GM21423 (cell line): ENCODE data around the gene SIAH1.
"Not testable (repeated sequence)": the region's sequence is repeated elsewhere in the genome, so short reads cannot be mapped to it uniquely, and the experiment has no call there.

Experiments used
- ATAC-seq: cut with Tn5 transposase; IDR thresholded peaks from one replicate; pipeline ENCODE4 v1.9.1; 2021; ENCODE audit warnings: mild to moderate bottlenecking, moderate library complexity; ENCODE audit not compliant: unreplicated experiment

The SIAH1 gene

DNA sequence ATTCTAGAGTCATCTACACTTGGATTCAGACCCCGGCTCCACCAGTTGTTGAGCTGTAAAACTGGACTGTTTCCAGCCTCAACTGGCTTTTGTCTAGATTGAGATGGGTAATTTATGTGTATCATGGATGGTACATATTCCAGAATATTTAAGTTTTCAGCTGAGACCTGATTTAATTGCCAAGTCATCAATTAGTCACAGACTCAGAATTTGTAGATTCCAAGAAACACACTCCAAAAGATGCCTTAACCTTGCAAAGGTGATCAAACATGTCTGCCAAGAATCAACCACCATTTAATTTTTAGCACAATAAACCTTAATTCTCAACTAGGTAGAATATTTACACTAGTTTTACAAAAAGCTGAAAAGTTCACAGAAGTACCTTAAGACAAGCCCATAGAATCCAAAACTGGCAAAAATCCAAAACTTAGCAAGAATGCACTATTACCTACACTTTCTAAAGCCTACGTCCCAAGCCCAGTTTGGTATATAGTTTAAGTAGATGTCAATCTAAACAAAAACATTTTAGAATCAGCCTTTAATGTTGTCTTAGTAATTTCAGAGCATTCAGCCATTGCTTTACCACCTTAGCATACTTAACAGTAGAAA is 17.7 kb downstream of the SIAH1 start:
- no peak for ATAC-seq

DNA sequence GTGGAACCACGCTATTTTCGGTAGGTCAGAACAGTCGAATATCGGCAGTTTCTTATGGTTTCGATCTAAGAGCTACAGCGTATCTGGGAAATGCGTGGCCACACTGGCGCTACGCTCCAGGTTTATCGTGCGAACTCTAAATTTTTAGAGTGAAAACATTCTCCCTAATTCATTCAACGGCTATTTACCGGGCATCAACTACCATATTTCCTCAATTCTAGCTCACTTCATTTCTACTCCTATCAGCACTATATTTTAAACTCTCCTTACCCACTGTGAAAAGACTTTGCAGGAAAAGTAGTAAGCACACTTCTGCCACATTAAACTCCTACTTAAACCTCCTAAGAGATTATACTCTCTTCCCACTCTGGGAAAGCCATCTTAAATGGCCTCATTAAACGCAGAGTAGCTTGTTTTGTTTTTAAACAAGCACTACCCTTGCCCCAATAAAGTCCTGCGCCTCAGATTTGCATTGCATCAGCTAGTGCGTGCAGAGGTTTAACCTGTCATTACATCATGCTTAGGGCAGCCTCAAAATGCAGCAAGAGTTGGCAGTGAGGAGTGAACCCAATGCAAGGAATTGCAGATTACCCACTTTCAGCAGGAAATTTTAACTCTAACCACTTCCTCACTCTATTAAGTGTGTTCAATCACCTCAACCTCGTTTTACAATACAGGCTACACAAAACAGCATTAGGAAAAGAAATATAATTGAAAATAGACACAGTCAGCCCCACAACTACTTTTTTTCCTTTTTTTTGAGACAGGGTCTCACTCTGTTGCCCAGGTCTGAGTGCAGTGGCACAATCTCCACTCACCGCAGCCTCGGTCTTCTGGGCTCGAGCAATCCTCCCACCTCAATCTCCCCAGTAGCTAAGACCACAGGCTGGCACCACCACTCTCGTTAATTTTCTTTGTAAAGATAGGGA is 18.8 kb downstream of the SIAH1 start:
- peak; percentile 59 for ATAC-seq

GRCh38 chr16:48365601-48366164 is 19.5 kb downstream of the SIAH1 start:
- peak; percentile 91 for ATAC-seq

- ATAC-seq: no peak
Observed at GRCh38 chr16:48365025-48365600, 20.1 kb downstream of the SIAH1 start.

GRCh38 chr16:48361540-48362144 is 23.6 kb downstream of the SIAH1 start:
- ATAC-seq: no peak

- ATAC-seq: no peak
Observed at GRCh38 chr16:48361012-48361411, 24.2 kb downstream of the SIAH1 start.

GRCh38 chr16:48359983-48360382 is 25.2 kb downstream of the SIAH1 start:
- ATAC-seq: no peak

- no peak for ATAC-seq
Observed at GRCh38 chr16:48358419-48358818, 26.8 kb downstream of the SIAH1 start.

- no peak for ATAC-seq
Observed at GRCh38 chr16:48356633-48357376, 28.4 kb downstream of the SIAH1 start.

GRCh38 chr16:48354877-48355855 is 30.0 kb downstream of the SIAH1 start:
- ATAC-seq: no peak

GRCh38 chr16:48354385-48354784 is 30.8 kb downstream of the SIAH1 start:
- ATAC-seq: not testable (repeated sequence)

GRCh38 chr16:48353565-48354163 is 31.5 kb downstream of the SIAH1 start:
- peak; percentile 69 for ATAC-seq

- no peak for ATAC-seq
Observed at GRCh38 chr16:48352648-48353390, 32.4 kb downstream of the SIAH1 start.

DNA sequence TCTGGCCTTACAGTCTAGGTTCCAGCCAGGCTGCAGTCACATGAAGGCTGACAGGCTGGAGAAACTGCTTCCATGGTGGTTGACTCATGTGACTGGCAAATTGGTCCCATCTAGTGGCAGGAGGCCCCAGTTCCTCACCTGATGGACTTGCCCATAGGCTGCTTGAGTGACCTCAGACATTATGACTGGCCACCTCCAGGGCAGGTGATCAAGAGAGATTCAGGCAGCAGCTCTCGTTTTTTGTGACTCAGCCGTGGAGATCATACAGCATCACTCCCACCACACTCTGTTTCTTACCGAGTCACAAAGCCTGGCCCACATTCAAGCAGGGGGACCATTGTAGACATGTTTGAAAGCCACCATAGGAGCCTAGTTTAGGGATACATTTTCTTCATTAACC is 34.5 kb downstream of the SIAH1 start:
- no peak for ATAC-seq

DNA sequence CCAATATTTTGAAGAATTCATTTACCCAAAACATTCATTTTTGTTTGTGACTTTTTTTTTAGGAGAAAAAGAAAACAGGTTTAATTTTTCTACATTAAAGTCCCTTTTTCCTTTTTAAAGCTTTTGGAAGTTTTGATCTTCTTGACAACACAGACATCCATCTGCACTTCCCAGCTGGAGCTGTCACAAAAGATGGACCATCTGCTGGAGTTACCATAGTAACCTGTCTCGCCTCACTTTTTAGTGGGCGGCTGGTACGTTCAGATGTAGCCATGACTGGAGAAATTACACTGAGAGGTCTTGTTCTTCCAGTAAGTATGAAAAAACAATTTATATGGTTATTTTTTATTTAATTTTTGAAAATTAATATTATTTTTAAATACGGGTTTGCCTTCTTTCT is 37.2 kb downstream of the SIAH1 start:
- no peak for ATAC-seq

- ATAC-seq: no peak
Observed at GRCh38 chr16:48347191-48347865, 37.9 kb downstream of the SIAH1 start.

- no peak for ATAC-seq
Observed at GRCh38 chr16:48342591-48342990, 42.6 kb downstream of the SIAH1 start.

DNA sequence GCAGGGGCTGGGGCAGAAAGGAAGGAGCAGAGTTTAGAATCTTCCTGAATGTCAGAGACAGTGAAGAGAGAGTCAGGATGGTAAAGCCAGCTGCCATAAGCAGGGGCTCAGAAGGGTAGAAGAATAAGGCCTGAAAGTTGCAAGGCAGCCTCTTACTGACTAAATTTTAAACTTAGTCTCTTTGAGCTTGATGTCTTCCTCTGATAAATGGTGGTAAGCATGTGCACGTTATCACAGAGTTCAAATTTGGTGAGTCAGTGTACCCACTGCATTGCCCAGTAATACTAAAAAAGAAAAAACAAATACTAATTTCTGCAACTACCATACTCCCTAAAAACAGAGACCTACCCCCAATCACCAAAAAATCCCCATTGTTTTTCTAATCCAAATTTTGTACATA is 45.2 kb downstream of the SIAH1 start:
- no peak for ATAC-seq
